MG63 (cell line): ENCODE data around the gene HAUS7. TPM values are rescaled to one million over a fixed set of nuclear protein-coding genes. Genes with fewer than 3 reads are reported as not detected.

Experiments used
- DNase-seq: peaks from one replicate; pipeline ENCODE4 v3.0.0-alpha.2; 2020
- H3K27me3 ChIP-seq: fragments of 250-450 bp; sonication (Bioruptor Pico); 2 replicates; pipeline ENCODE4 v1.5.1; 2020; ENCODE audit warnings: mild to moderate bottlenecking, moderate library complexity
- H3K36me3 ChIP-seq: fragments of 250-450 bp; sonication (Bioruptor Pico); 2 replicates; pipeline ENCODE4 v1.5.1; 2020; ENCODE audit warnings: mild to moderate bottlenecking, moderate library complexity
- H3K4me3 ChIP-seq: fragments of 250-450 bp; sonication (Bioruptor Pico); 2 replicates; pipeline ENCODE4 v1.5.1; 2020; ENCODE audit warnings: mild to moderate bottlenecking, moderate library complexity
- H3K9me3 ChIP-seq: fragments of 250-450 bp; sonication (Bioruptor Pico); 2 replicates; pipeline ENCODE4 v1.5.1; 2020; ENCODE audit warnings: mild to moderate bottlenecking, moderate library complexity
- total RNA-seq: library from RNA; depleted of rRNA; stranded (reverse); fragments of >200 nt; shearing (Covaris generic); gene quantifications from 2 replicates; pipeline ENCODE4 v1.2.3, GENCODE V29; 2014; ENCODE audit warnings: low replicate concordance

HAUS7 gene
- total RNA-seq, 1 experiment from 2014 or later, result 42.4 TPM

- no peaks in the 10 kb centered on the region for H3K27me3 ChIP-seq
- no peak overlapping the region for H3K4me3 ChIP-seq
- no peak for DNase-seq
- no peaks in the 10 kb centered on the region for H3K36me3 ChIP-seq
- no peaks in the 10 kb centered on the region for H3K9me3 ChIP-seq
Measured at GRCh38 chrX:153450114-153450948, 20.0 kb downstream of the HAUS7 start.

- no peak overlapping the region for H3K4me3 ChIP-seq
- DNase-seq, result no peak
- no peaks in the 10 kb centered on the region for H3K36me3 ChIP-seq
- H3K27me3 ChIP-seq, result no peaks in the 10 kb centered on the region
- H3K9me3 ChIP-seq, result no peaks in the 10 kb centered on the region
Measured at GRCh38 chrX:153449368-153450113, 20.8 kb downstream of the HAUS7 start.

- no peak for DNase-seq
- no peaks in the 10 kb centered on the region for H3K36me3 ChIP-seq
- H3K4me3 ChIP-seq, result no peak overlapping the region
- no peaks in the 10 kb centered on the region for H3K27me3 ChIP-seq
- no peaks in the 10 kb centered on the region for H3K9me3 ChIP-seq
Measured at GRCh38 chrX:153448556-153449367, 21.6 kb downstream of the HAUS7 start.

GRCh38 chrX:153447581-153447960, 22.8 kb downstream of the HAUS7 start:
- Histone ChIP-seq H3K27me3 (no peaks in the 10 kb centered on the region), H3K36me3 (no peaks in the 10 kb centered on the region), H3K9me3 (no peaks in the 10 kb centered on the region), H3K4me3 (no peak overlapping the region)
- no peak for DNase-seq

- Histone ChIP-seq H3K9me3 (no peaks in the 10 kb centered on the region), H3K27me3 (no peaks in the 10 kb centered on the region), H3K36me3 (no peaks in the 10 kb centered on the region), H3K4me3 (no peak overlapping the region)
- no peak for DNase-seq
Measured at GRCh38 chrX:153446950-153447580, 23.3 kb downstream of the HAUS7 start.

GRCh38 chrX:153446636-153446936, 23.8 kb downstream of the HAUS7 start:
- H3K27me3 ChIP-seq, result no peaks in the 10 kb centered on the region
- no peak for DNase-seq
- H3K9me3 ChIP-seq, result no peaks in the 10 kb centered on the region
- H3K4me3 ChIP-seq, result no peak overlapping the region
- H3K36me3 ChIP-seq, result no peaks in the 10 kb centered on the region

- no peaks in the 10 kb centered on the region for H3K9me3 ChIP-seq
- H3K4me3 ChIP-seq, result no peak within 1 kb of the TSS
- H3K27me3 ChIP-seq, result no peaks in the 10 kb centered on the region
- DNase-seq, result no peak
- no peaks in the 10 kb centered on the region for H3K36me3 ChIP-seq
Measured at GRCh38 chrX:153445856-153446635, 24.3 kb downstream of the HAUS7 start, which contains the start of gene TREX2. Gene TREX2 (minus strand): TSS chrX:153446056. CDS start chrX:153445430, 626 bp downstream.

GRCh38 chrX:153445106-153445855, 25.1 kb downstream of the HAUS7 start:
- H3K36me3 ChIP-seq, result no peaks in the 10 kb centered on the region
- DNase-seq, result no peak
- H3K9me3 ChIP-seq, result no peaks in the 10 kb centered on the region
- H3K4me3 ChIP-seq, result no peak overlapping the region
- H3K27me3 ChIP-seq, result no peaks in the 10 kb centered on the region

- DNase-seq, result no peak
- no peaks in the 10 kb centered on the region for H3K36me3 ChIP-seq
- H3K4me3 ChIP-seq, result no peak overlapping the region
- H3K9me3 ChIP-seq, result no peaks in the 10 kb centered on the region
- H3K27me3 ChIP-seq, result no peaks in the 10 kb centered on the region
Measured at GRCh38 chrX:153444333-153445011, 25.9 kb downstream of the HAUS7 start.

GRCh38 chrX:153443476-153444332, 26.7 kb downstream of the HAUS7 start:
- H3K4me3 ChIP-seq, result no peak overlapping the region
- no peaks in the 10 kb centered on the region for H3K9me3 ChIP-seq
- no peak for DNase-seq
- H3K36me3 ChIP-seq, result no peaks in the 10 kb centered on the region
- H3K27me3 ChIP-seq, result no peaks in the 10 kb centered on the region

- Histone ChIP-seq H3K36me3 (no peaks in the 10 kb centered on the region), H3K27me3 (no peaks in the 10 kb centered on the region), H3K9me3 (no peaks in the 10 kb centered on the region), H3K4me3 (no peak overlapping the region)
- no peak for DNase-seq
Measured at GRCh38 chrX:153442463-153442862, 27.9 kb downstream of the HAUS7 start.

- no peaks in the 10 kb centered on the region for H3K36me3 ChIP-seq
- no peaks in the 10 kb centered on the region for H3K9me3 ChIP-seq
- no peak overlapping the region for H3K4me3 ChIP-seq
- no peaks in the 10 kb centered on the region for H3K27me3 ChIP-seq
- DNase-seq, result no peak
Measured at GRCh38 chrX:153441981-153442380, 28.4 kb downstream of the HAUS7 start.

- H3K4me3 ChIP-seq, result no peak overlapping the region
- H3K36me3 ChIP-seq, result no peaks in the 10 kb centered on the region
- no peaks in the 10 kb centered on the region for H3K9me3 ChIP-seq
- H3K27me3 ChIP-seq, result no peaks in the 10 kb centered on the region
- no peak for DNase-seq
Measured at GRCh38 chrX:153441296-153441695, 29.1 kb downstream of the HAUS7 start.

GRCh38 chrX:153440556-153441135, 29.7 kb downstream of the HAUS7 start:
- DNase-seq, result no peak
- Histone ChIP-seq H3K27me3 (no peaks in the 10 kb centered on the region), H3K36me3 (no peaks in the 10 kb centered on the region), H3K9me3 (no peaks in the 10 kb centered on the region), H3K4me3 (no peak overlapping the region)
